Prostate gland (tissue), 2 donors: ENCODE data around the gene DOCK10.

ENCODE experiments used
- CTCF ChIP-seq, 4 experiments: fragments of 200-600 bp in 2 of 4; fragments of 450-650 bp in 2 of 4; sonication (generic) in 2 of 4; IDR thresholded peaks; 1 replicate in 3 of 4; 2 replicates in 1 of 4; pipeline ENCODE4 v1.5.1; 2016 to 2019; ENCODE audit warnings: antibody characterized with exemption in 4 of 4, mild to moderate bottlenecking in 2 of 4, moderate library complexity in 2 of 4
- POLR2A ChIP-seq: fragments of 450-650 bp; IDR thresholded peaks from one replicate; pipeline ENCODE4 v1.6.1; 2016; ENCODE audit warnings: antibody characterized with exemption, mild to moderate bottlenecking
- POLR2AphosphoS5 ChIP-seq: sonication (generic); formaldehyde crosslinking; IDR thresholded peaks from one replicate; pipeline ENCODE4 v1.6.1; 2017; ENCODE audit warnings: antibody characterized with exemption

DNA sequence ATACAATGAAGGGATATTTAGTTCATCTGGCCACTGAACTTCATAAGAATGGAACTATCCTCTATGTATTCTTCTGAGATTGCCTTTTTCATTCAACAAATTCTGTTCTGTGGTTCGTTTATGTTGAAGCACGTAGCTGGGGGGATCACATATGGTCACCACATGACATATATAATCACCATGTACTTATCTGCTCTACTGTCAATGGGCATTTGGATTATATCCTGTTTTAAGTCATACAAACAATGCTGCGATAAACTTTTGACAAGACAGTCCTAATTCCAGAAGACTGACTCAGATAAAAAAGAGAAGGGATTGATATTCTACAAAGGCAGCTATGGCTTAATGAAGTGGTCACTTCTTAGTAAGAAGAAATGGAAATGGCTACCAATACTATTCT, 210.1 kb downstream of the DOCK10 start:
- TF ChIP-seq POLR2AphosphoS5 (no peak), CTCF (IDR thresholded peaks at IDR 0.05) (no peak), POLR2A (no peak)
